T-helper 17 cell (primary cell): Measurements from ENCODE around the gene METTL27. TPM values are rescaled to one million over a fixed set of nuclear protein-coding genes. Genes with fewer than 3 reads are reported as not detected.

ENCODE experiments used
- ATAC-seq: fragments of 150-1000 bp; cut with Tn5 transposase; 2 replicates; pipeline ENCODE4 v1.10.0; 2021; ENCODE audit warnings: mild to moderate bottlenecking, moderate library complexity
- DNase-seq, 3 donors: peaks; one replicate each; pipeline versions ENCODE4 v3.0.0 to v3.0.0-alpha.2; 2020 to 2021
- H3K9me3 ChIP-seq: one replicate; pipeline ENCODE4 v1.7.0; 2013; ENCODE audit warnings: low read length, mild to moderate bottlenecking; ENCODE audit not compliant: control insufficient read depth, poor library complexity, severe bottlenecking
- H3K27ac Mint-ChIP-seq: one replicate; pipeline ENCODE4 v1.8.0; 2022; ENCODE audit warnings: mild to moderate bottlenecking, moderate library complexity, mixed read lengths
- H3K27me3 Mint-ChIP-seq: one replicate; pipeline ENCODE4 v1.8.0; 2022; ENCODE audit warnings: mixed read lengths
- H3K36me3 Mint-ChIP-seq: one replicate; pipeline ENCODE4 v1.8.0; 2022; ENCODE audit warnings: low read depth, mixed read lengths
- H3K4me1 Mint-ChIP-seq: one replicate; pipeline ENCODE4 v1.8.0; 2022; ENCODE audit warnings: mild to moderate bottlenecking, mixed read lengths
- H3K4me3 Mint-ChIP-seq: one replicate; pipeline ENCODE4 v1.8.0; 2022; ENCODE audit warnings: mild to moderate bottlenecking, moderate library complexity, mixed read lengths
- total RNA-seq, 4 donors: library from RNA in 2 of 4; stranded (reverse) in 2 of 4; gene quantifications; one replicate each; pipeline ENCODE4 v1.2.3 and lab custom pipeline; 2022 to 2026

METTL27 gene
- total RNA-seq, 2 donors from 2014 or later: 0.73 to 0.85 TPM

GRCh38 chr7:73879977-73880681 is 37.8 kb upstream of the METTL27 start:
- no peak overlapping the region for H3K4me3 Mint-ChIP-seq
- H3K27me3 Mint-ChIP-seq: peaks cover 35% of the 10 kb centered on the region
- ATAC-seq: no peak

GRCh38 chr7:73876973-73877372 is 34.7 kb upstream of the METTL27 start:
- Mint-ChIP-seq H3K27me3 (peaks cover 28% of the 10 kb centered on the region), H3K4me3 (no peak overlapping the region), H3K27ac (no peak overlapping the region), H3K4me1 (peaks cover 2% of the 10 kb centered on the region), H3K36me3 (no peaks in the 10 kb centered on the region)
- ATAC-seq (no peak), DNase-seq (no peak)
- no peaks in the 10 kb centered on the region for H3K9me3 ChIP-seq

More at GRCh38 chr7:73879977-73880681, 37.8 kb upstream of the METTL27 start:
- DNase-seq: no peak
- no peak overlapping the region for H3K27ac Mint-ChIP-seq
- no peaks in the 10 kb centered on the region for H3K36me3 Mint-ChIP-seq
- H3K4me1 Mint-ChIP-seq: peaks cover 3% of the 10 kb centered on the region
- no peaks in the 10 kb centered on the region for H3K9me3 ChIP-seq

GRCh38 chr7:73876361-73876760 is 34.0 kb upstream of the METTL27 start:
- no peaks in the 10 kb centered on the region for H3K9me3 ChIP-seq
- DNase-seq: no peak
- H3K27me3 Mint-ChIP-seq: peaks cover 28% of the 10 kb centered on the region
- H3K4me3 Mint-ChIP-seq: no peak overlapping the region
- no peaks in the 10 kb centered on the region for H3K36me3 Mint-ChIP-seq
- no peak overlapping the region for H3K27ac Mint-ChIP-seq
- ATAC-seq: no peak
- H3K4me1 Mint-ChIP-seq: peaks cover 2% of the 10 kb centered on the region

- no peak overlapping the region for H3K27ac Mint-ChIP-seq
- no peak for ATAC-seq
- DNase-seq: no peak
- peaks cover 2% of the 10 kb centered on the region for H3K4me1 Mint-ChIP-seq
- H3K4me3 Mint-ChIP-seq: no peak overlapping the region
- H3K9me3 ChIP-seq: no peaks in the 10 kb centered on the region
- H3K36me3 Mint-ChIP-seq: no peaks in the 10 kb centered on the region
- no peaks in the 10 kb centered on the region for H3K27me3 Mint-ChIP-seq
Measured at GRCh38 chr7:73872056-73872908, 30.0 kb upstream of the METTL27 start.

- no peaks in the 10 kb centered on the region for H3K9me3 ChIP-seq
- Mint-ChIP-seq H3K27me3 (no peaks in the 10 kb centered on the region), H3K36me3 (no peaks in the 10 kb centered on the region), H3K4me3 (no peak overlapping the region), H3K4me1 (peaks cover 2% of the 10 kb centered on the region), H3K27ac (no peak overlapping the region)
- ATAC-seq: no peak
- DNase-seq: no peak
Measured at GRCh38 chr7:73871163-73872011, 29.1 kb upstream of the METTL27 start.

- Mint-ChIP-seq H3K27me3 (no peaks in the 10 kb centered on the region), H3K4me3 (no peak overlapping the region), H3K4me1 (peaks cover 2% of the 10 kb centered on the region), H3K36me3 (no peaks in the 10 kb centered on the region), H3K27ac (no peak overlapping the region)
- H3K9me3 ChIP-seq: no peaks in the 10 kb centered on the region
- DNase-seq (no peak), ATAC-seq (no peak)
Measured at GRCh38 chr7:73870041-73870492, 27.8 kb upstream of the METTL27 start.

- H3K36me3 Mint-ChIP-seq: no peaks in the 10 kb centered on the region
- no peak overlapping the region for H3K27ac Mint-ChIP-seq
- H3K4me1 Mint-ChIP-seq: peaks cover 2% of the 10 kb centered on the region
- no peak overlapping the region for H3K4me3 Mint-ChIP-seq
- ATAC-seq (no peak), DNase-seq (no peak)
- no peaks in the 10 kb centered on the region for H3K9me3 ChIP-seq
- no peaks in the 10 kb centered on the region for H3K27me3 Mint-ChIP-seq
Measured at GRCh38 chr7:73869011-73869798, 26.9 kb upstream of the METTL27 start.

GRCh38 chr7:73866446-73866767 is 24.1 kb upstream of the METTL27 start:
- Mint-ChIP-seq H3K27ac (no peak overlapping the region), H3K4me3 (no peak overlapping the region), H3K27me3 (no peaks in the 10 kb centered on the region), H3K36me3 (no peaks in the 10 kb centered on the region), H3K4me1 (no peaks in the 10 kb centered on the region)
- no peak for ATAC-seq
- no peaks in the 10 kb centered on the region for H3K9me3 ChIP-seq
- DNase-seq: no peak

GRCh38 chr7:73865738-73866445 is 23.6 kb upstream of the METTL27 start:
- Mint-ChIP-seq H3K27me3 (no peaks in the 10 kb centered on the region), H3K4me1 (no peaks in the 10 kb centered on the region), H3K27ac (no peak overlapping the region), H3K4me3 (no peak overlapping the region), H3K36me3 (no peaks in the 10 kb centered on the region)
- H3K9me3 ChIP-seq: no peaks in the 10 kb centered on the region
- no peak for DNase-seq
- no peak for ATAC-seq

GRCh38 chr7:73864981-73865711 is 22.8 kb upstream of the METTL27 start:
- H3K27me3 Mint-ChIP-seq: no peaks in the 10 kb centered on the region
- no peak for ATAC-seq
- DNase-seq: no peak

GRCh38 chr7:73861305-73861704 is 19.0 kb upstream of the METTL27 start:
- no peaks in the 10 kb centered on the region for H3K36me3 Mint-ChIP-seq
- ATAC-seq (no peak), DNase-seq (no peak)
- H3K9me3 ChIP-seq: no peaks in the 10 kb centered on the region
- H3K27ac Mint-ChIP-seq: no peak overlapping the region
- H3K4me3 Mint-ChIP-seq: no peak overlapping the region
- peaks cover 16% of the 10 kb centered on the region for H3K27me3 Mint-ChIP-seq
- peaks cover 2% of the 10 kb centered on the region for H3K4me1 Mint-ChIP-seq

More at GRCh38 chr7:73864981-73865711, 22.8 kb upstream of the METTL27 start:
- no peaks in the 10 kb centered on the region for H3K9me3 ChIP-seq
- Mint-ChIP-seq H3K27ac (no peak overlapping the region), H3K36me3 (no peaks in the 10 kb centered on the region), H3K4me3 (no peak overlapping the region), H3K4me1 (no peaks in the 10 kb centered on the region)
